PC-3 (cell line): ENCODE results near the gene EIF2S2. TPM values are rescaled to one million over a fixed set of nuclear protein-coding genes. Genes with fewer than 3 reads are reported as not detected.
A peak's percentile ranks its signal among the peaks of the same experiment; 100 is the strongest.
"Not testable (repeated sequence)": the region's sequence is repeated elsewhere in the genome, so short reads cannot be mapped to it uniquely, and the experiment has no call there.

ENCODE experiments used
- ATAC-seq: fragments of 200-7000 bp; cut with Tn5 transposase; 2 replicates; pipeline ENCODE4 v1.9.1; 2020; ENCODE audit warnings: mild to moderate bottlenecking, moderate library complexity
- Bru-seq: library from RNA; stranded (reverse); fragments of 400-500 nt; gene quantifications from one replicate; lab custom pipeline; 2021; lab: Mats Ljungman, UMichigan
- BruChase-seq, 2 experiments: library from RNA; stranded (reverse); fragments of 400-500 nt; gene quantifications; one replicate each; lab custom pipeline; 2021; lab: Mats Ljungman, UMichigan
- BruUV-seq: library from RNA; stranded (reverse); fragments of 400-500 nt; replicated peaks from 2 replicates; lab custom pipeline; 2021; lab: Mats Ljungman, UMichigan
- CTCF ChIA-PET: fragments of 300-600 bp; sonication (Branson Sonifier 250); formaldehyde crosslinking; loops from one replicate; lab custom pipeline; 2022; ENCODE audit warnings: antibody characterized with exemption; lab: Charles Lee
- POLR2A ChIA-PET: fragments of 300-600 bp; sonication (Branson Sonifier 250); formaldehyde crosslinking; loops from one replicate; lab custom pipeline; 2022; ENCODE audit warnings: antibody characterized with exemption; ENCODE audit not compliant: unreplicated experiment; lab: Charles Lee
- DNase-seq: peaks from one replicate; pipeline ENCODE4 v3.0.0-alpha.2; 2015
- H2AFZ ChIP-seq: fragments of 300-600 bp; sonication (generic); 2 replicates; pipeline ENCODE4 v1.6.0; 2016; ENCODE audit warnings: antibody characterized with exemption, low read length
- H3F3A ChIP-seq: fragments of 300-600 bp; sonication (generic); one replicate; pipeline ENCODE4 v1.6.0; 2017; ENCODE audit warnings: antibody characterized with exemption, low read length, control low read depth, mild to moderate bottlenecking; ENCODE audit not compliant: unreplicated experiment
- H3K27ac ChIP-seq: fragments of 300-600 bp; sonication (generic); 2 replicates; pipeline ENCODE4 v1.5.1; 2016; ENCODE audit warnings: mild to moderate bottlenecking, low read length
- H3K27me3 ChIP-seq: fragments of 300-600 bp; sonication (generic); 2 replicates; pipeline ENCODE4 v1.6.1; 2016; ENCODE audit warnings: low read length, mixed read lengths
- H3K36me3 ChIP-seq: fragments of 300-600 bp; sonication (generic); 2 replicates; pipeline ENCODE4 v1.6.1; 2016; ENCODE audit warnings: low read depth, mixed run types, low read length, mixed read lengths
- H3K4me1 ChIP-seq: fragments of 300-600 bp; sonication (generic); 2 replicates; pipeline ENCODE4 v1.5.1; 2016; ENCODE audit warnings: low read length; ENCODE audit not compliant: insufficient read depth
- H3K4me2 ChIP-seq: fragments of 300-600 bp; sonication (generic); 2 replicates; pipeline ENCODE4 v1.6.0; 2016; ENCODE audit warnings: low read length
- H3K4me3 ChIP-seq: fragments of 300-600 bp; sonication (generic); 2 replicates; pipeline ENCODE4 v1.5.1; 2016; ENCODE audit warnings: mild to moderate bottlenecking, low read length, mixed read lengths
- H3K79me2 ChIP-seq: fragments of 300-600 bp; sonication (generic); 2 replicates; pipeline ENCODE4 v1.6.1; 2017; ENCODE audit warnings: low read length, mixed read lengths
- H3K9ac ChIP-seq: fragments of 300-600 bp; sonication (generic); 2 replicates; pipeline ENCODE4 v1.6.0; 2016; ENCODE audit warnings: mild to moderate bottlenecking, low read length
- H3K9me2 ChIP-seq: fragments of 300-600 bp; sonication (generic); replicated peaks from 2 replicates; pipeline ENCODE4 v1.6.1; 2016; ENCODE audit warnings: mixed run types, low read length, mixed read lengths
- H3K9me3 ChIP-seq: fragments of 300-600 bp; sonication (generic); 2 replicates; pipeline ENCODE4 v1.6.1; 2016; ENCODE audit warnings: low read length, mixed read lengths
- H4K20me1 ChIP-seq: fragments of 300-600 bp; sonication (generic); 2 replicates; pipeline ENCODE4 v1.6.1; 2016; ENCODE audit warnings: low read length, mixed read lengths
- EZH2 ChIP-seq: fragments of 300-600 bp; sonication (generic); IDR thresholded peaks from one replicate; pipeline ENCODE4 v1.6.1; 2017; ENCODE audit warnings: antibody characterized with exemption, mild to moderate bottlenecking, low read length; ENCODE audit not compliant: unreplicated experiment
- EZH2phosphoT487 ChIP-seq: fragments of 300-600 bp; sonication (generic); IDR thresholded peaks from 2 replicates; pipeline ENCODE4 v1.6.1; 2018; ENCODE audit warnings: mild to moderate bottlenecking, antibody characterized with exemption, low read length, borderline replicate concordance
- intact Hi-C: fragments of 100-400 bp; cut with micrococcal nuclease; formaldehyde crosslinking; loops from 2 replicates; pipeline ENCODE4 v1.9.0; 2023
- long read RNA-seq: library from polyadenylated mRNA; unstranded; transcript quantifications from one replicate; pipeline ENCODE4 v2.0.0, GENCODE V29; 2021; ENCODE audit not compliant: unreplicated experiment
- total RNA-seq: library from RNA; depleted of rRNA; stranded (reverse); fragments of >200 nt; gene quantifications from 2 replicates; pipeline ENCODE4 v1.2.3, GENCODE V29; 2014; rRNA removed
- TF ChIP-seq, protein P1 (sequence below): fragments of 300-600 bp; sonication (generic); conservative IDR thresholded peaks from 2 replicates; pipeline ENCODE4 v1.5.1; 2017; ENCODE audit warnings: antibody characterized with exemption, low read depth, mild to moderate bottlenecking, low read length

EIF2S2 gene
- total RNA-seq (75.4 and 83.4 TPM in 2 replicates), Bru-seq, nascent RNA (percentile 98 among the genes with signal in this experiment), BruChase-seq, experiment 1, labeled RNA remaining after a 6-hour chase (percentile 98 among the genes with signal in this experiment), BruChase-seq, experiment 2, labeled RNA remaining after a 2-hour chase (percentile 98 among the genes with signal in this experiment)
- long read RNA-seq, transcript EIF2S2-201 (9 exons, 2,656 nt): major isoform, 328 of 639 reads
- long read RNA-seq, partial matches to known transcripts: 266 of 639 reads
- long read RNA-seq, other reads (novel, unspliced or antisense): 45 of 639 reads

DNA sequence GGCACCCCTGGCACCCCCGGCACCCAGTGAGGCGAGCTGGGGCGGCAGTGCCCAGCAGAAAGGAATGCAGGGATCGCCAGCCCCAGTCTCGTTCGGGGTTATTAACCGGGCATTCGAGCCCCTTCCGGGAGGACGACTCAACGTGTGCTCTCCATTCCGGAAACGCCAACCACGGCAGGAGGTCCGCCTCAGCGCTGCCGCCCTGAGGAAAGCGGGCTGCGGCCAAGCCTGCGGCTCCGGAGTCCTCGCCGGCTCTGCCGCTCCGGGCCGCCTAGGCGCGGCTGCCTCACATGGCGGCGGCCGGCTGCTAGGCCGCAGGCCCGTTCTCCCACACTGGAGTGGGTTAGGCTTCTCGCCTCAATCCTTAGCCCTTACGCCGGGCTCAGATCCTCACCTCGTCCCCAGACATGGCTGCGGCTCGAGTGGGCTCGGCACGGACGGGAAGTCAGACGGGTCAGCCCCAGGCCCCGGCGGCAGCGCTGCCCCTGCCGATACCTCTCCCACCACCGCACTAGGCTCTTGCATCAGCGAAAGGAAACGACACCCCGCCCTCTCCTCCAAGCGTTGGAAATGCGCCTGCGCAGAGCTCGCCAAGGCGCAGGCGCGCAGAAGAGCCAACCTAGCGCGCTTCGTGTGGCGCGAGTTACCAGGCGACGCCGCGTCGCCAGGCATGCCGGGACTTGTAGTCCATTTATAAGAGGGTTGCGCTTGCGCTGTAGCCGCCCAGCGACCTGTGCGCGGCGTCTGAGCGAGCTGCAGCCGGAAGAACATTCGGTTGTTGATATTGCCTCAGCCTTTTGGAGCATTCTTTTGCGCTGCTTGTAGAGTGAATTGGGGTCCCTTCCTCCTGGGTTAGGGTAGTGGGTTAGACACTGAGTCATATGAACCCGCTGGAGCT is at the start of gene EIF2S2:
Gene EIF2S2 (minus strand): TSS at position 542 of the 898 bp plus-strand sequence. CDS start 133 bp downstream, at position 409.
- TF ChIP-seq, protein P1, sequence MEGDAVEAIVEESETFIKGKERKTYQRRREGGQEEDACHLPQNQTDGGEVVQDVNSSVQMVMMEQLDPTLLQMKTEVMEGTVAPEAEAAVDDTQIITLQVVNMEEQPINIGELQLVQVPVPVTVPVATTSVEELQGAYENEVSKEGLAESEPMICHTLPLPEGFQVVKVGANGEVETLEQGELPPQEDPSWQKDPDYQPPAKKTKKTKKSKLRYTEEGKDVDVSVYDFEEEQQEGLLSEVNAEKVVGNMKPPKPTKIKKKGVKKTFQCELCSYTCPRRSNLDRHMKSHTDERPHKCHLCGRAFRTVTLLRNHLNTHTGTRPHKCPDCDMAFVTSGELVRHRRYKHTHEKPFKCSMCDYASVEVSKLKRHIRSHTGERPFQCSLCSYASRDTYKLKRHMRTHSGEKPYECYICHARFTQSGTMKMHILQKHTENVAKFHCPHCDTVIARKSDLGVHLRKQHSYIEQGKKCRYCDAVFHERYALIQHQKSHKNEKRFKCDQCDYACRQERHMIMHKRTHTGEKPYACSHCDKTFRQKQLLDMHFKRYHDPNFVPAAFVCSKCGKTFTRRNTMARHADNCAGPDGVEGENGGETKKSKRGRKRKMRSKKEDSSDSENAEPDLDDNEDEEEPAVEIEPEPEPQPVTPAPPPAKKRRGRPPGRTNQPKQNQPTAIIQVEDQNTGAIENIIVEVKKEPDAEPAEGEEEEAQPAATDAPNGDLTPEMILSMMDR: no peak
- TF ChIP-seq EZH2 (no peak), EZH2phosphoT487 (no peak)

DNA sequence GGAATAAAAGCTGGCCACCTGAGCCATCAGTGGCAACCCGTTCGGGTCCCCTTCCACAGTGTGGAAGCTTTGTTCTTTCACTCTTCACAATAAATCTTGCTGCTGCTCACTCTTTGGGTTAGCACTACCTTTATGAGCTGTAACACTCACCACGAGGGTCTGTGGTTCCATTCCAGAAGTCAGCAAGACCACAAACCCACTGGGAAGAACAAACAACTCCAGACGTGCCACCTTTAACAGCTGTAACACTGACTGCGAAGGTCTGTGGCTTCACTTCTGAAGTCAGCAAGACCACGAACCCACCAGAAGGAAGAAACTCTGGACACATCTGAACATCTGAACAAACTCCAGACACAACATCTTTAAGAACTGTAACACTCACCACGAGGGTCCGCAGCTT is 45.7 kb upstream of the EIF2S2 start:
- BruUV-seq, H3K4me2 ChIP-seq, H3K4me3 ChIP-seq, H3K79me2 ChIP-seq, H3K9me3 ChIP-seq, POLR2A ChIA-PET, CTCF ChIA-PET, ATAC-seq, H4K20me1 ChIP-seq, H3K9ac ChIP-seq, H3K4me1 ChIP-seq, H3K27ac ChIP-seq, H3K9me2 ChIP-seq, H3F3A ChIP-seq, H3K27me3 ChIP-seq, DNase-seq, H2AFZ ChIP-seq, intact Hi-C loops, H3K36me3 ChIP-seq: not testable (repeated sequence)

More for the DNA sequence above, at the start of gene EIF2S2:
- Histone ChIP-seq H2AFZ (peak within 1 kb of the TSS; percentile 94), H3K4me3 (peak within 1 kb of the TSS; percentile 97), H3K79me2 (peaks cover 51% of the 10 kb centered on the region), H3K4me1 (peaks cover 27% of the 10 kb centered on the region; the same call in 1 of the 2 replicates), H3K36me3 (peaks cover 20% of the 10 kb centered on the region; the same call in 1 of the 2 replicates), H3K9me2 (no peaks in the 10 kb centered on the region), H3K9me3 (no peaks in the 10 kb centered on the region), H3K4me2 (peak within 1 kb of the TSS; percentile 96), H3F3A (no peaks in the 10 kb centered on the region), H4K20me1 (peaks cover 46% of the 10 kb centered on the region), H3K27me3 (no peaks in the 10 kb centered on the region), H3K9ac (peak within 1 kb of the TSS; percentile 98), H3K27ac (peak within 1 kb of the TSS; percentile 68)
- POLR2A ChIA-PET: interaction anchor here (0.5 to 1.2 kb wide), 8 partner anchors 85 to 1630 kb away, joined by 3 to 8 read pairs (median 4); partner anchors contain the start of genes CDK5RAP1, ITCH, RALY and RBM39
- intact Hi-C loops: loop anchor here (1.0 to 5.0 kb wide), 2 partner anchors 118 to 380 kb away; partner anchors contain the start of gene ZNF341
- peak; percentile 99 for DNase-seq
- no TSS peak for BruUV-seq
- ATAC-seq: peak; percentile 92
- CTCF ChIA-PET: interaction anchor here (0.5 to 1.0 kb wide), 4 partner anchors 557 to 1263 kb away, joined by 3 to 8 read pairs (median 4); partner anchors contain the start of gene CBFA2T2

GRCh38 chr20:34155836-34156235 is 43.8 kb upstream of the EIF2S2 start:
- BruUV-seq: no TSS peak
- no peaks in the 10 kb centered on the region for H3K79me2 ChIP-seq
- H3F3A ChIP-seq: no peaks in the 10 kb centered on the region
- H3K9ac ChIP-seq: no peak overlapping the region
- POLR2A ChIA-PET: no interaction called here
- no peak overlapping the region for H3K4me3 ChIP-seq
- no peaks in the 10 kb centered on the region for H3K9me3 ChIP-seq
- H3K4me2 ChIP-seq: no peak overlapping the region
- no peak for TF ChIP-seq EZH2phosphoT487
- no peak for TF ChIP-seq EZH2
- TF ChIP-seq, protein P1: no peak
- CTCF ChIA-PET: no interaction called here
- H3K36me3 ChIP-seq: no peaks in the 10 kb centered on the region
- H3K27ac ChIP-seq: no peak overlapping the region
- H3K9me2 ChIP-seq: no peaks in the 10 kb centered on the region
- intact Hi-C loops: no loop called here
- H4K20me1 ChIP-seq: no peaks in the 10 kb centered on the region
- H2AFZ ChIP-seq: no peak overlapping the region
- H3K27me3 ChIP-seq: no peaks in the 10 kb centered on the region
- DNase-seq: no peak
- ATAC-seq: no peak
- H3K4me1 ChIP-seq: no peaks in the 10 kb centered on the region

- H3F3A ChIP-seq, POLR2A ChIA-PET, DNase-seq, H3K9me2 ChIP-seq, BruUV-seq, H4K20me1 ChIP-seq, H3K4me2 ChIP-seq, ATAC-seq, H2AFZ ChIP-seq, H3K9ac ChIP-seq, H3K27me3 ChIP-seq, H3K4me1 ChIP-seq, H3K36me3 ChIP-seq, H3K27ac ChIP-seq, H3K9me3 ChIP-seq, H3K79me2 ChIP-seq, intact Hi-C loops, H3K4me3 ChIP-seq: not testable (repeated sequence)
- CTCF ChIA-PET: interaction anchor here (0.6 kb wide), 1 partner anchor 66 kb away, joined by 4 read pairs; no protein-coding TSS in a partner anchor
Measured at GRCh38 chr20:34153169-34153568, 41.1 kb upstream of the EIF2S2 start.
